Transverse colon (tissue), 4 donors: ENCODE results near the gene TPM1. TPM values are rescaled to one million over a fixed set of nuclear protein-coding genes. Genes with fewer than 3 reads are reported as not detected.

ENCODE experiments used
- DNase-seq: peaks from one replicate; pipeline ENCODE4 v3.0.0-alpha.2; 2019
- H3K27ac ChIP-seq, 4 donors: fragments of 200-600 bp; sonication (generic); 2 replicates each; pipeline ENCODE4 v1.5.1; 2016 to 2018; ENCODE audit warnings: inconsistent platforms in 4 of 4
- H3K27me3 ChIP-seq: fragments of 200-600 bp; sonication (generic); 2 replicates; pipeline ENCODE4 v1.5.1; 2017; ENCODE audit warnings: inconsistent platforms
- H3K36me3 ChIP-seq, 4 donors: fragments of 200-600 bp; sonication (generic); 2 replicates each; pipeline ENCODE4 v1.5.1; 2017 to 2019; ENCODE audit warnings: inconsistent platforms in 4 of 4
- H3K4me1 ChIP-seq, 4 donors: fragments of 200-600 bp; sonication (generic); 2 replicates each; pipeline ENCODE4 v1.5.1; 2017 to 2020; ENCODE audit warnings: inconsistent platforms in 4 of 4
- H3K4me3 ChIP-seq, 4 donors: fragments of 200-600 bp; sonication (generic); 1 replicate in 1 of 4; 2 replicates in 3 of 4; pipeline versions ENCODE4 v1.5.1 to v1.6.1; 2017 to 2019; ENCODE audit warnings: inconsistent platforms in 4 of 4
- H3K9me3 ChIP-seq, 2 donors: fragments of 200-600 bp; sonication (generic); 2 replicates each; pipeline ENCODE4 v1.5.1; 2017 to 2019; ENCODE audit warnings: inconsistent platforms in 2 of 2
- CTCF ChIP-seq, 5 experiments: fragments of 200-600 bp in 3 of 5; fragments of 450-650 bp in 2 of 5; sonication (generic) in 3 of 5; IDR thresholded peaks; 1 replicate in 2 of 5; 2 replicates in 3 of 5; pipeline ENCODE4 v1.5.1; 2016 to 2017; ENCODE audit warnings: antibody characterized with exemption in 5 of 5, inconsistent platforms in 3 of 5, mild to moderate bottlenecking in 2 of 5, moderate library complexity in 1 of 5
- EP300 ChIP-seq: sonication (generic); formaldehyde crosslinking; IDR thresholded peaks from one replicate; pipeline ENCODE4 v1.6.1; 2017; ENCODE audit warnings: antibody characterized with exemption, low read depth
- POLR2A ChIP-seq: fragments of 450-650 bp; IDR thresholded peaks from one replicate; pipeline ENCODE4 v1.6.1; 2016; ENCODE audit warnings: antibody characterized with exemption, mild to moderate bottlenecking, moderate library complexity
- POLR2AphosphoS5 ChIP-seq, 3 donors: sonication (generic); formaldehyde crosslinking; IDR thresholded peaks; one replicate each; pipeline ENCODE4 v1.6.1; 2016; ENCODE audit warnings: antibody characterized with exemption in 3 of 3
- WGBS, 2 donors: methylation state at CpG; one replicate each; pipeline ENCODE4 v1.1.5; 2018; ENCODE audit warnings: low coverage in 1 of 2; 5-methylcytosine and 5-hydroxymethylcytosine counted together
- in situ Hi-C, 4 donors: fragments of 200-750 bp; cut with MboI; loops; one replicate each; pipeline versions ENCODE4 v1.15.0 to v1.15.1; 2017; ENCODE audit warnings: low sequenced_read_pairs in 3 of 4, low pct_ligation_motif_present in 1 of 4, low pct_unique_long_range_greater_than_20kb in 1 of 4
- intact Hi-C: fragments of 100-400 bp; cut with DNase I; formaldehyde crosslinking; loops from one replicate; pipeline ENCODE4 v1.15.1; 2023; ENCODE audit warnings: low total_unique reads
- total RNA-seq, 4 donors: library from RNA; depleted of rRNA; stranded (reverse); fragments of >200 nt; gene quantifications; one replicate each; pipeline ENCODE4 v1.1.0, GENCODE V29; 2016

TPM1 gene
- total RNA-seq, 4 donors from 2014 or later = 775 to 2,480 (median 1,140) TPM

- H3K36me3 ChIP-seq = no peaks in the 10 kb centered on the region
- peaks cover 14% of the 10 kb centered on the region for H3K27me3 ChIP-seq
- H3K4me1 ChIP-seq = peaks cover 16 to 81% (median 54%) of the 10 kb centered on the region in 4 donors
- peak overlapping the region; percentile 96 to 98 (median 96) for H3K27ac ChIP-seq
- in situ Hi-C loops (loop anchor here in 1 of 4 donors (25.0 kb wide), 1 partner anchor 161 kb away; no protein-coding TSS in a partner anchor), intact Hi-C loops (loop anchor here (5.0 kb wide), 1 partner anchor 44 kb away; no protein-coding TSS in a partner anchor)
- TF ChIP-seq EP300 (no peak), POLR2AphosphoS5 (IDR thresholded peaks at IDR 0.05) (peak in 2 of 3 donors; percentile 85 to 89), POLR2A (peak; percentile 80), CTCF (IDR thresholded peaks at IDR 0.05) (peak; percentile 91 to 99 (median 96))
- no peaks in the 10 kb centered on the region for H3K9me3 ChIP-seq
- peak overlapping the region; percentile 60 to 88 (median 86) for H3K4me3 ChIP-seq
- WGBS, 2 donors = 3% methylated on average over 13 of the region's 75 CpGs; no CpG with 5 or more reads in 1 of the 2 donors
- peak; percentile 93 for DNase-seq
These were observed 5.7 kb downstream of the TPM1 start for GRCh38 chr15:63048115-63048775.

GRCh38 chr15:63048776-63049665, 6.5 kb downstream of the TPM1 start:
- Histone ChIP-seq H3K36me3 (no peaks in the 10 kb centered on the region), H3K27ac (peak overlapping the region; percentile 96 to 98 (median 96)), H3K27me3 (peaks cover 9% of the 10 kb centered on the region), H3K4me3 (peak overlapping the region; percentile 60 to 88 (median 86)), H3K9me3 (no peaks in the 10 kb centered on the region), H3K4me1 (peaks cover 22 to 86% (median 61%) of the 10 kb centered on the region in 4 donors)
- intact Hi-C loops (loop anchor here (5.0 kb wide), 1 partner anchor 43 kb away; no protein-coding TSS in a partner anchor), in situ Hi-C loops (loop anchor here in 1 of 4 donors (25.0 kb wide), 1 partner anchor 162 kb away; no protein-coding TSS in a partner anchor)
- TF ChIP-seq EP300 (no peak), POLR2A (peak; percentile 34), POLR2AphosphoS5 (IDR thresholded peaks at IDR 0.05) (peak in 1 of 3 donors; percentile 34), CTCF (IDR thresholded peaks at IDR 0.05) (peak in 1 of 5 experiments; percentile 18)
- DNase-seq = peak; percentile 59
- WGBS, 2 donors = 7 to 15% methylated on average over 4 to 29 of the region's 38 CpGs

GRCh38 chr15:63049783-63050371, 7.3 kb downstream of the TPM1 start:
- no peak for DNase-seq
- no peaks in the 10 kb centered on the region for H3K36me3 ChIP-seq
- peak overlapping the region; percentile 96 to 98 (median 96) for H3K27ac ChIP-seq
- TF ChIP-seq POLR2A (no peak), CTCF (IDR thresholded peaks at IDR 0.05) (no peak), EP300 (no peak), POLR2AphosphoS5 (IDR thresholded peaks at IDR 0.05) (peak in 2 of 3 donors; percentile 24 to 48)
- in situ Hi-C loops (loop anchor here in 1 of 4 donors (25.0 kb wide), 1 partner anchor 163 kb away; no protein-coding TSS in a partner anchor), intact Hi-C loops (loop anchor here (5.0 kb wide), 1 partner anchor 42 kb away; no protein-coding TSS in a partner anchor)
- peaks cover 3% of the 10 kb centered on the region for H3K27me3 ChIP-seq
- H3K4me3 ChIP-seq = peak overlapping the region; percentile 60 to 88 (median 86)
- H3K4me1 ChIP-seq = peaks cover 26 to 86% (median 67%) of the 10 kb centered on the region in 4 donors
- H3K9me3 ChIP-seq = no peaks in the 10 kb centered on the region
- WGBS, 2 donors = 32 to 49% methylated on average over 5 to 8 of the region's 8 CpGs
